ENCODE results near the gene TMEM54. TPM values are rescaled to one million over a fixed set of nuclear protein-coding genes. Genes with fewer than 3 reads are reported as not detected.
A peak's percentile ranks its signal among the peaks of the same experiment; 100 is the strongest.

Gene TMEM54
- total and polyA plus RNA-seq, 12 donors = 1.3 to 123 (median 21.2) TPM

GRCh38 chr1:32948390-32948722 is 47.2 kb upstream of the TMEM54 start:
- Histone ChIP-seq H3K9me3 (replicated peaks in 1 of 3) (no peaks in the 10 kb centered on the region), H3K36me3 (replicated peaks in 1 of 2) (peaks cover 0 to 33% of the 10 kb centered on the region in 2 donors), H3K4me1 (replicated peaks in 1 of 2) (peaks cover 9 to 39% of the 10 kb centered on the region in 2 donors), H3K27me3 (no peaks in the 10 kb centered on the region), H3K4me3 (no peak overlapping the region), H3K27ac (peak overlapping the region in 4 of 5 donors; percentile 32 to 63 (median 46))
- WGBS, 4 donors = 81 to 97% (median 95%) methylated on average over 1 of the region's 1 CpG
- intact Hi-C loops (cut with DNase I) = loop anchor here in 1 of 2 donors (10.0 kb wide), 1 partner anchor 56 kb away; no protein-coding TSS in a partner anchor
- TF ChIP-seq POLR2A (IDR thresholded peaks at IDR 0.05) (no peak), CTCF (IDR thresholded peaks at IDR 0.05) (no peak)
- no peak for DNase-seq

GRCh38 chr1:32947669-32948389 is 46.6 kb upstream of the TMEM54 start:
- no peaks in the 10 kb centered on the region for H3K9me3 ChIP-seq (replicated peaks in 1 of 3)
- peaks cover 0 to 37% of the 10 kb centered on the region in 2 donors for H3K36me3 ChIP-seq (replicated peaks in 1 of 2)
- TF ChIP-seq POLR2A (IDR thresholded peaks at IDR 0.05) (no peak), CTCF (IDR thresholded peaks at IDR 0.05) (no peak)
- no peak overlapping the region for H3K4me3 ChIP-seq
- intact Hi-C loops (cut with DNase I) = loop anchor here in 1 of 2 donors (10.0 kb wide), 1 partner anchor 57 kb away; no protein-coding TSS in a partner anchor
- peaks cover 9 to 36% of the 10 kb centered on the region in 2 donors for H3K4me1 ChIP-seq (replicated peaks in 1 of 2)
- 78 to 84% (median 81%) methylated on average over 6 of the region's 6 CpGs for WGBS, 4 donors
- H3K27me3 ChIP-seq = no peaks in the 10 kb centered on the region
- DNase-seq = no peak
- H3K27ac ChIP-seq = peak overlapping the region in 2 of 5 donors; percentile 58 to 63

GRCh38 chr1:32946413-32946812 is 45.2 kb upstream of the TMEM54 start:
- peaks cover 9 to 36% of the 10 kb centered on the region in 2 donors for H3K4me1 ChIP-seq (replicated peaks in 1 of 2)
- intact Hi-C loops (cut with DNase I) = loop anchor here in 1 of 2 donors (10.0 kb wide), 1 partner anchor 58 kb away; no protein-coding TSS in a partner anchor
- H3K9me3 ChIP-seq (replicated peaks in 1 of 3) = no peaks in the 10 kb centered on the region
- no peak for DNase-seq
- H3K27me3 ChIP-seq = no peaks in the 10 kb centered on the region
- peaks cover 0 to 52% of the 10 kb centered on the region in 2 donors for H3K36me3 ChIP-seq (replicated peaks in 1 of 2)
- no peak overlapping the region for H3K4me3 ChIP-seq
- TF ChIP-seq CTCF (IDR thresholded peaks at IDR 0.05) = no peak
- TF ChIP-seq POLR2A (IDR thresholded peaks at IDR 0.05) = no peak
- WGBS, 4 donors = 78 to 91% (median 83%) methylated on average over 2 of the region's 2 CpGs
- H3K27ac ChIP-seq = peak overlapping the region in 2 of 5 donors; percentile 19 to 24

- Histone ChIP-seq H3K4me1 (replicated peaks in 1 of 2) (peaks cover 9 to 42% of the 10 kb centered on the region in 2 donors), H3K9me3 (replicated peaks in 1 of 3) (no peaks in the 10 kb centered on the region), H3K27ac (peak overlapping the region in 2 of 5 donors; percentile 66), H3K4me3 (no peak overlapping the region), H3K27me3 (no peaks in the 10 kb centered on the region), H3K36me3 (replicated peaks in 1 of 2) (peaks cover 0 to 67% of the 10 kb centered on the region in 2 donors)
- DNase-seq = no peak
- TF ChIP-seq CTCF (IDR thresholded peaks at IDR 0.05) (no peak), POLR2A (IDR thresholded peaks at IDR 0.05) (no peak)
- intact Hi-C loops (cut with DNase I) = loop anchor here in 1 of 2 donors (10.0 kb wide), 1 partner anchor 61 kb away; no protein-coding TSS in a partner anchor
Measured at GRCh38 chr1:32944180-32944579, 43.0 kb upstream of the TMEM54 start.
